Right renal cortex interstitium (tissue), 3 donors: Measurements from ENCODE around the gene SAMD11. TPM values are rescaled to one million over a fixed set of nuclear protein-coding genes. Genes with fewer than 3 reads are reported as not detected.

Experiments
- DNase-seq, 3 donors: peaks; one replicate each; pipeline ENCODE4 v3.0.0-alpha.2; 2013; ENCODE audit warnings: low read depth in 3 of 3, low spot score in 2 of 3
- polyA plus RNA-seq, 3 donors: library from polyadenylated mRNA; unstranded; fragments of 120-200 nt; gene quantifications; one replicate each; pipeline ENCODE4 v1.2.1, GENCODE V29; 2013; ENCODE audit not compliant: insufficient read length in 3 of 3

SAMD11 gene
- polyA plus RNA-seq, 3 donors = 39.9 to 43.0 (median 42.7) TPM

- DNase-seq = no peak
These were observed 38.9 kb downstream of the SAMD11 start for GRCh38 chr1:962381-963300.

- DNase-seq = no peak
These were observed 39.6 kb downstream of the SAMD11 start for GRCh38 chr1:963301-963651.

- no peak for DNase-seq
These were observed 40.2 kb downstream of the SAMD11 start for GRCh38 chr1:963746-964525.

DNA sequence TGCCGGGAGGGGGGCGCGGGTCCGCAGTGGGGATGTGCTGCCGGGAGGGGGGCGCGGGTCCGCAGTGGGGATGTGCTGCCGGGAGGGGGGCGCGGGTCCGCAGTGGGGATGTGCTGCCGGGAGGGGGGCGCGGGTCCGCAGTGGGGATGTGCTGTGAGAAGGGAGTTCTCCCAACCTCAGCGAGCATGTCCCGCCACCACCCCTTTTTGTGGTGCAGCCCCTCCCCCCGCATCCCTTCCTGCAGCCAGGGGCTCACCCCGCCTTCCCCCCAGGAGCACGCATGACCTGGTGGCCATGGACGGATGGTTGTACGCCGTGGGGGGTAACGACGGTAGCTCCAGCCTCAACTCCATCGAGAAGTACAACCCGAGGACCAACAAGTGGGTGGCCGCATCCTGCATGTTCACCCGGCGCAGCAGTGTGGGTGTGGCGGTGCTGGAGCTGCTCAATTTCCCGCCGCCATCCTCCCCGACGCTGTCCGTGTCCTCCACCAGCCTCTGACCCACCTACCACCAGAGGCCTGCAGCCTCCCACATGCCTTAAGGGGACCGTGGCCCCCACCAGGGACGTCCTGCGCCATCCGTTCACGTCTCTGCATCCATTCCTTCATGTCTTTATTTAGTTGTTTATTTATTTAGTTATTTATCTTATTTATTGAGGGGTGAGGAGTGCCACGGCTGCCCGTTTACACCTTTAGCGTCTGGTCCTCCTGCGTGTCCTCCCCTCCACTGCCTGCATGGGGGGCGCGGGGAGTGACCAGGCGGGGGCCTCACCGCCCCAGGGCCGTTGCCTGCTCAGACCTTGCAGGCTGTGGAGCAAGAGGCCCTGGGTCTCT, 41.2 kb downstream of the SAMD11 start:
- no peak for DNase-seq

DNA sequence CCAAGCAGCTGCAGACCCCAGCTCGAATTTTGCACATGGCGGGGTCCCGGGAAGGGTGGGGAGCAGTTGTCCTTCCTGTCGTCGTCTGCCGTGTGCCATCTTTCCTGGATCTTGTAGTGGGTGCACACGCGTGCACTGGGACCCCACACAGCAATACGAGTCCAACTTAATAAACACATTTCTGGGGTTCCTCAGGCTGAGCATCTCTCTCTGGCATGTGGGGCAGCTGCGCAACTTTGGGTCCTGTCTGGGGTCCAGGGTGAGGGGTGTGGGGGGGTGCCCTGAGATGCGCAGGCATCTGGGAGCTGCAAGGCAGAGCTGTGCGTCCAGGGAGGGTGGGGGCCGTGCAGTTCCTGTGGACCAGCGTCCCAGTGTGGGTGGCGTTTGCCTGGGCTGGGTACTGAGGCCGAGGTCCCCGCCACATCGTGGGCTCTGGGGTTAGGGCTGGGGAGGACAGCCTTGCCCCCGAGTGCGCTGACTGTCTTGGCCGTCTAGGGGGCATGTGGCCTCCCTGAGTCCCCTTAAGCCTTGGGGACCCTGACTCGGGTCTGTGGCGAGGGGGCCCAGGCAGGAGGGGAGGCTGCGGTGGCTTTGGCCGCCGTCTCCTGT, 41.9 kb downstream of the SAMD11 start:
- DNase-seq = no peak

- DNase-seq = no peak
These were observed 42.5 kb downstream of the SAMD11 start, which contains the start of gene PLEKHN1 for GRCh38 chr1:966135-966703. TSS of gene PLEKHN1 (plus strand) at chr1:966482. CDS start at chr1:966532, 50 bp downstream.

GRCh38 chr1:966704-967300, 43.1 kb downstream of the SAMD11 start:
- DNase-seq = no peak

GRCh38 chr1:967466-968343, 44.0 kb downstream of the SAMD11 start:
- DNase-seq = no peak

DNA sequence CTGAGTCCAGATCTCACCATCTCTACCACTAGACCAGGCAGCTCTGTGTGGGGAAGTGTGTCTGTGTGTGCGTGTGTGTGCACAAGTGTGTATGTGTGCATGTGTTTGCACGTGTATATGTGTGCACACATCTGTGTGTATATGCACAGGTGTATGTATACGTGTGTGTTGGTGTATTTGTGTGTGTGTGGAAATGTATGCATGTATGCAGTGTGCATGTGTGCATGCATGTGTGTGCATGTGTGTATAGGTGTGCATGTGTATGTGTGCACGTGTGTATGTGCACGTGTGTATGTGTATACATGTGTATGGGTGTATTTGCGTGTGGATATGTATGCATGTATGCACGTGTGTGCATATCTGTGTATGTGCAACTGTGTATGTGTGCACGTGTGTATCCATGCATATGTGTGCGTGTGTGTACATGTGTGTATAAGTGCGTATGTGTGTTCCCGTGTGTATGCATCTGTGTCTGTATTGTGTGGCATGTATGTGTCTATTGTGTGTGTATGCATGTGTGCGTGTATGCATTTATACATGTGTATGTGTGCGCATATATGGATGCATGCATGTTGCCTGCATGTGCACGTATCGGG, 45.6 kb downstream of the SAMD11 start:
- no peak for DNase-seq

DNA sequence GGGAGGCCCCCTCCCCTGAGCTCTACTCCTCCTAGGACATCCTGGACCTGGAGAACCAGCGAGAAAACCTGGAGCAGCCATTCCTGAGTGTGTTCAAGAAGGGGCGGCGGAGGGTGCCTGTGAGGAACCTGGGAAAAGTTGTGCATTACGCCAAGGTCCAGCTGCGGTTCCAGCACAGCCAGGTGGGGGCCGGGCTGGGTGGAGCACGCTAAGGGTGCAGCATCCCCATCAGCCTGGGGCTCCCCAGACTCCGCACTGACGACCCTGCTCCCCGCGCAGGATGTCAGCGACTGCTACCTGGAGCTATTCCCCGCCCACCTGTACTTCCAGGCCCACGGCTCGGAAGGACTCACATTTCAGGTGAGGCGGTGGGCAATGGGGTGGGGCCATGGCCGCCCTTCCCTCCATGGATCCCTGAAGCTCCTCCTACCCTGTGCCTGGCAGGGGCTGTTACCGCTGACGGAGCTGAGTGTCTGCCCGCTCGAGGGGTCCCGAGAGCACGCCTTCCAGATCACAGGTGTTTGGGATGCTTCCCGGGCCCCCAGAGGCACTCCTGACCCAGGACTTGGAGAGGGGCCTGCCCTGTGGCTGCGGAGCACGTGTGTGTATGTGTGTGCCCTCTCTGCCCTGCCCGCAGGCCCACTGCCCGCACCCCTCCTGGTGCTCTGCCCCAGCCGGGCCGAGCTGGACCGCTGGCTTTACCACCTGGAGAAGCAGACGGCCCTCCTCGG, 46.7 kb downstream of the SAMD11 start:
- no peak for DNase-seq

DNA sequence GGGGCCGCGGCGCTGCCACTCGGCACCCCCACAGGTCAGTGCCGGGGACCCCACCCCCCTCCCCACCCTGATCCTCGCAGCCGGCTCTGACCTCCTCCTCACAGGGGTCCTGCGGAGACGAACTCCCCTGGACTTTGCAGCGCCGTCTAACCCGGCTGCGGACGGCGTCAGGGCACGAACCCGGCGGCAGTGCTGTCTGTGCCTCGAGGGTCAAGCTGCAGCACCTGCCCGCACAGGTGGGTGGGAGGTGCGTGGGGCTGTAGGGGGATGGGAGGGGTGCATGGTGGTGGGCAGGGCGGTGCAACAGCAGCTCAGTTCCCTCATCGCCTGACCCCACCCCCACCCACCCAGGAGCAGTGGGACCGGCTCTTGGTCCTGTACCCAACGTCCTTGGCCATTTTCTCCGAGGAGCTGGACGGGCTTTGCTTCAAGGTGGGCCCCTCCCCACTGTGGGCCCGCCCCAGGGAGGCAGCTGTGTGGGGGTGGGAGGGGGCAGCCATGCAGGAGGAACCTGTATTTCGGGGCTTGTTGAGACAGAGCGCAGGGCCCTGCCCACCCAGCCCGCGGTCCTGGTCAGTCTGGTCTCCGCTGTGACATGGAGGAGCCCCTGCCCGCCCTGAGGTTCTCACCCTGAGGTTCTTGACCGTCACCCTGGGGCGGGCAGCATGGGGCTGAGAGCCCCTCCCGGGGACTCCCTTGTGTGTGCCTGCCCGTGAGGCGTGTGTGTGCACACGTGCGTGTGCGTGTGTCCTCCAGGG, 47.4 kb downstream of the SAMD11 start:
- no peak for DNase-seq

- DNase-seq = no peak
These were observed 48.2 kb downstream of the SAMD11 start for GRCh38 chr1:971751-972506.

GRCh38 chr1:972726-973458, 49.2 kb downstream of the SAMD11 start:
- DNase-seq = no peak

GRCh38 chr1:973459-974292, 50.0 kb downstream of the SAMD11 start:
- no peak for DNase-seq

- DNase-seq = no peak
These were observed 50.5 kb downstream of the SAMD11 start for GRCh38 chr1:974293-974640.
